Mesodermal cell (in vitro differentiated cells): ENCODE results near the gene MRGPRG.

ENCODE experiments used
- H3K27ac ChIP-seq: 2 replicates; pipeline ENCODE4 v1.7.0; 2013; ENCODE audit warnings: mild to moderate bottlenecking, low read depth, low read length, moderate library complexity; ENCODE audit not compliant: severe bottlenecking
- H3K36me3 ChIP-seq: 2 replicates; pipeline ENCODE4 v1.7.1; 2013; ENCODE audit warnings: mild to moderate bottlenecking, low read length, moderate library complexity; ENCODE audit not compliant: control insufficient read depth, insufficient read depth
- H3K4me1 ChIP-seq: one replicate; pipeline ENCODE4 v1.7.1; 2013; ENCODE audit warnings: mild to moderate bottlenecking, low read length; ENCODE audit not compliant: insufficient read depth, control insufficient read depth, poor library complexity, severe bottlenecking
- H3K4me3 ChIP-seq: 2 replicates; pipeline ENCODE4 v1.7.0; 2013; ENCODE audit warnings: low read length, control low read depth, mild to moderate bottlenecking; ENCODE audit not compliant: insufficient read depth, poor library complexity, severe bottlenecking; ENCODE audit errors: extremely low read depth
- H3K9me3 ChIP-seq: 2 replicates; pipeline ENCODE4 v1.7.1; 2013; ENCODE audit warnings: mild to moderate bottlenecking, low read length, moderate library complexity; ENCODE audit not compliant: control insufficient read depth
- WGBS, 2 experiments: methylation state at CpG; one replicate each; pipeline ENCODE4 v1.1.5; 2013; ENCODE audit warnings: missing lambda C conversion rate in 2 of 2; ENCODE audit not compliant: insufficient coverage in 2 of 2; 5-methylcytosine and 5-hydroxymethylcytosine counted together

MRGPRG gene

GRCh38 chr11:3225159-3225758 lies 6.6 kb upstream of the MRGPRG start:
- 89 to 93% methylated on average over 9 to 12 of the region's 17 CpGs for WGBS, 2 experiments

GRCh38 chr11:3224401-3225057 lies 5.9 kb upstream of the MRGPRG start:
- Histone ChIP-seq H3K36me3 (no peaks in the 10 kb centered on the region), H3K4me3 (no peak overlapping the region), H3K9me3 (no peaks in the 10 kb centered on the region), H3K27ac (no peak overlapping the region), H3K4me1 (peaks cover 5% of the 10 kb centered on the region)
- 84 to 85% methylated on average over 12 to 15 of the region's 21 CpGs for WGBS, 2 experiments

More at GRCh38 chr11:3225159-3225758, 6.6 kb upstream of the MRGPRG start:
- Histone ChIP-seq H3K27ac (no peak overlapping the region), H3K4me3 (no peak overlapping the region), H3K4me1 (peaks cover 5% of the 10 kb centered on the region), H3K9me3 (no peaks in the 10 kb centered on the region), H3K36me3 (no peaks in the 10 kb centered on the region)

- H3K4me3 ChIP-seq, result no peak overlapping the region
- no peak overlapping the region for H3K27ac ChIP-seq
- H3K4me1 ChIP-seq, result peaks cover 5% of the 10 kb centered on the region
- 46 to 60% methylated on average over 3 of the region's 4 CpGs for WGBS, 2 experiments
- H3K36me3 ChIP-seq, result no peaks in the 10 kb centered on the region
- no peaks in the 10 kb centered on the region for H3K9me3 ChIP-seq
These were observed 5.3 kb upstream of the MRGPRG start for GRCh38 chr11:3223932-3224381.

- Histone ChIP-seq H3K4me1 (peaks cover 5% of the 10 kb centered on the region), H3K36me3 (no peaks in the 10 kb centered on the region), H3K27ac (no peak overlapping the region), H3K9me3 (no peaks in the 10 kb centered on the region), H3K4me3 (no peak overlapping the region)
- 82 to 86% methylated on average over 27 to 28 of the region's 36 CpGs for WGBS, 2 experiments
These were observed 4.6 kb upstream of the MRGPRG start for GRCh38 chr11:3222941-3223915.

- Histone ChIP-seq H3K9me3 (no peaks in the 10 kb centered on the region), H3K36me3 (no peaks in the 10 kb centered on the region)
- WGBS, 2 experiments, result no CpG with 5 or more reads among the region's 37 CpGs
These were observed 3.6 kb upstream of the MRGPRG start for GRCh38 chr11:3222003-3222855.

GRCh38 chr11:3221408-3222002 lies 2.9 kb upstream of the MRGPRG start:
- no peak overlapping the region for H3K4me3 ChIP-seq
- H3K27ac ChIP-seq, result no peak overlapping the region
- no peaks in the 10 kb centered on the region for H3K36me3 ChIP-seq
- WGBS, 2 experiments, result no CpG with 5 or more reads among the region's 27 CpGs
- peaks cover 5% of the 10 kb centered on the region for H3K4me1 ChIP-seq
- H3K9me3 ChIP-seq, result no peaks in the 10 kb centered on the region

More at GRCh38 chr11:3222003-3222855, 3.6 kb upstream of the MRGPRG start:
- no peak overlapping the region for H3K4me3 ChIP-seq
- no peak overlapping the region for H3K27ac ChIP-seq
- H3K4me1 ChIP-seq, result peaks cover 5% of the 10 kb centered on the region

- Histone ChIP-seq H3K27ac (no peak overlapping the region), H3K4me1 (peaks cover 5% of the 10 kb centered on the region), H3K36me3 (no peaks in the 10 kb centered on the region), H3K9me3 (no peaks in the 10 kb centered on the region), H3K4me3 (no peak overlapping the region)
- WGBS, 2 experiments, result no CpG with 5 or more reads among the region's 21 CpGs
These were observed 2.2 kb upstream of the MRGPRG start for GRCh38 chr11:3220521-3221407.

GRCh38 chr11:3220101-3220500 lies 1.5 kb upstream of the MRGPRG start:
- Histone ChIP-seq H3K27ac (no peak overlapping the region), H3K4me3 (no peak overlapping the region), H3K9me3 (no peaks in the 10 kb centered on the region), H3K4me1 (peaks cover 5% of the 10 kb centered on the region), H3K36me3 (no peaks in the 10 kb centered on the region)
- no CpG with 5 or more reads among the region's 11 CpGs for WGBS, 2 experiments

- no peaks in the 10 kb centered on the region for H3K9me3 ChIP-seq
- H3K36me3 ChIP-seq, result no peaks in the 10 kb centered on the region
- H3K27ac ChIP-seq, result no peak overlapping the region
- H3K4me3 ChIP-seq, result no peak overlapping the region
- peaks cover 2% of the 10 kb centered on the region for H3K4me1 ChIP-seq
- no CpG with 5 or more reads among the region's 14 CpGs for WGBS, 2 experiments
These were observed 774 bp upstream of the MRGPRG start for GRCh38 chr11:3219281-3219892.
